CD4-positive, alpha-beta T cell treated with Interferon alpha-2 for 1 hour (primary cell): Measurements from ENCODE around the gene MYO7B.

Source experiments
- DNase-seq, 2 donors: peaks; one replicate each; pipeline ENCODE4 v3.0.0-alpha.2; 2020 to 2022

MYO7B gene

DNA sequence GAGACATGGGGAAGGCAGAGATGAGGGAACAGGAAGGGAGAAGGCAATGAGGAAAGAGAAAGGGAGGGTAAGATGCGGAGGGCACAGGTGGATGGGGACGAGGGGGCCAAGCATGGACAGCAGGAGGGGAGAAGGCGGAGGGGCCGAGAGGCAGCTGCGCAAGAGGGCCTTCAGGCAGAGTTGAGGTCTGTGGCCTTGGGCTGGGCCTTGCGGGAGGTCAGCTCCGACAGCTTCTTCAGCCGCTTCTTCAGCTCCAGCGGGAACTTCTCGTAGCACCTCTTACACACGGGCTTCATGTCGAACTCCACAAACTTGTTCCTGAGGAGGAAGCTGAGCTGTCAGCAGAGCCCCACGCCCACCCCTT is 103.6 kb downstream of the MYO7B start:
- no peak for DNase-seq

DNA sequence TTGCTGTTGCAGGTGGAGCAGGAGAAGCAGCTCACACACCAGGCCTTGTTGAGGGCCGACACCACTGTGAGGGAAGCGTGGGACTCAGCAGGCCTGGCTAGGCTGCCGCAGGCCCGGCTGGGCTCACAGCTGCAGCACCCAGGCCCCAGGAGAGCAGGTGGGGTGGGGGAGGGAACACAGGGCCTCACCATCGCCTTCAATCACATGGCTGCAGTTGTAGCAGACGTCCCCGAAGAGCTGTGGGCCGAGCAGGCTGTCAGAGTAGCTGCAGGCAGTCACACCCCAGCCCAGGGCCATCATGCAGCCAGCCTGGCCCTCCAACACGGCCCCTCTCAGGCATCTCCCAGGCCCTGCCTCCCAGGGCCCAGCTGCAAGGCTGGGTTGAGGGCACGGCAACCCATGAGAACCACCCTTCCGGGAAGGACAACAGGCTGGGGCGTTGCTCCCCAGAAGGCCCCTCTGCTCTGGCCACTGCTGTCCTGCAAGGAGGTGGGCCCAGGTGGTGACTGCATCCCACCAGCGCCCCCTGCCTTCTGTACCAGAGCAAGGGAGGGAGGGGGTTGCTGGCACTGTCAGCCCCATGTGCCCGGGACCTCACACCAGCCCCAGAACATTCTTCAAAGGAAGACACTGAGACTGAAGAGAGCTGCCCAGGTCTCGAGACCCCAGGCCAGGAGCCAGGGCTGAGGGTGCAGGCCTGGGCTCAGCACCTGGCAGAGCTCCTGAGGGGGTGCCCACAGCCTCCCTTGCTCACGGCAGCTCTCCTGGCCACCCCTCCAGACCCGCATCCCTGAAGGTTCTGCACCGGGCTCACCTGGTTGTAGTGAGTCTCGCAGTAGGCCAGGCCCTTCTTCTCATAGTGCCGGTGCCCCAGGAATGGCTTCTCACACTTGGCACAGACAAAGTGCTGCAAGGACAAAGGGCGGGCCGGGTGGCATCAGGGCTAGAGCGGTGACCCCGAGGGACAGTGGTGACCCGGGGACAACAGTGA is 104.9 kb downstream of the MYO7B start:
- peak; percentile 24 to 40 for DNase-seq

DNA sequence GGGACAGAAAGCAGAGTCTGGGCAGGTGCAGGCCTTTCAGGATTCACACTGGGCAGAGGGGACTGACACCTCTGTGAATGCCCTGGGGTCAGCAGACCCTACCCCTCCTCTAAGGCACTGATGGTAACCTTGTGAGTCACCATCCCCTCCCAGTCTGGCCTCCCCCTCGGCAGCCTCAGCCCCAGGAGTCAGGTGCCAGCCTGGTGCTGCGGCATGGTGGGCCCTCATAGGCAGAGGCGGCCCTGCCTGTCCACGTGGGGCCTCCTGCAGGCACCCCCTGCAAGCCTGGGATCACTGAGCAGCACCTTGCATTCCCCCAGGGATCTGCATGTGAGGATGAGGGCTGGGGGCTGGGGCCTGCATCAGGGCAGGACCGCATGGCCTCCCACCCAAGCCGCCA is 105.7 kb downstream of the MYO7B start:
- no peak for DNase-seq

DNA sequence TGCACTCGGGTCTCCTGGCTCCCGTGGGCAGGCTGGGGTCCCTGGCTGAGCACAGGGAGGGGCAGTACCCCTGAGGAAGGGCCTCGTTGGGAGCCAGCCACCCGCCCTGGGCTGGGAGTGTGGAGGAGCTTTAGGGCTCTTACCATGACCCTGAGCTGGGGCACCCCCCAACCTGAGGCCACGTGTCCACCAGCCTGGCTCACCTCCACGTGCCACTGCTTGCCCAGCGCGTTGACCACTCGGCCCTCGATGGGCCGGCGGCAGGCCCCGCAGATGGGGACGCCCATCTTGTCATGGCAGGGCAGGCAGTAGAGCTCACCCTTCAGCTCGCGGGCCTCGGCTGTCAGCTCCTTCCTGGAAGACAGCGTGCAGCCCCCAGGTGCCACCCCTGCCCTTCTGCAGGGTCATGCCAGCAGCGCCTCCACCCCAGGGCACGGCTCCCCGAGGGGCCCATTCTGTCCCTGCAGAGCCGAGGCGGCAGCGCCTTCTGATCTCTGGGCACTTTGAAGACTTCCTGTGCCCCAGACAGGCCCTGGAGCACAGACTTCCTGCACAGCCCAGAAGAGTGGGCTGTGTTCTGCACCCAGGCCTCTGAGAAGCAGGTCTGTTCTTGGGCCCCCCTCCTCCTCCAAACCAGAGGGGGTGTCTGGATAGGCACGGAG is 106.5 kb downstream of the MYO7B start:
- peak; percentile 39 to 49 for DNase-seq

DNA sequence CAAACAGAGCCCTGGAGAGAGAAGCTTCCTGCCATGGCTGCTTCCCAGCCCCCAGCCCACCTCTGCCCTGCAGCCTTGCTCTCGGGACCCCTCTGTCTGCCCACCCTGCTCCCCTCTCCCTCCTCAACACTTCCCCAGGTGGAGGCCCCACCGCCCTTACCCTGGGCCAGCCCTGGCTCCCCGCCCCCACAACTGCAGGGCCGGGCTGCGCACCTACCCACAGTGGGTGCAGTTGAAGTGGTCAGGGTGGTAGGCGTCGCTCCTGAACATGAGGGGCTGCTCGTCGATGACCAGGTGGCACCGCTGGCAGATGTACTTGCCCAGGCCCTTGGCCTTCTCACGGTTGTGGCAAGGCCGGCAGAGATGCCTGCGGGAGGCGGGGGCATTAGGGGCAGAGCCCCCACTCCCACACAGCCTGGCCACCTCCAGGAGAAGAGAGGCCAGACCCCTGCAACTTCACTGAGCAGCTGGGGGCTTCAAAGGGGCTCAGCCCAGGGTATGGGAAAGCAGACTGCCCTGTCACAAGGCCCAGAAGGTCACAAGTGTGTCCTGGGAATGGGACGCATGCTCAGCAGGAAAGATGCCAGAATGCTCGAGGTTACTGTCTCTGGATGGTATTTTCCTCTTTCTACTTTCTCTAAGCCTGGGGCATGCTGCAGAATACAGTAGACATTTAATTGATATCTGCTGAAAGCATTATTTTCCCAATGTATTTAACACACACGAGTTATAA is 107.4 kb downstream of the MYO7B start:
- no peak for DNase-seq

DNA sequence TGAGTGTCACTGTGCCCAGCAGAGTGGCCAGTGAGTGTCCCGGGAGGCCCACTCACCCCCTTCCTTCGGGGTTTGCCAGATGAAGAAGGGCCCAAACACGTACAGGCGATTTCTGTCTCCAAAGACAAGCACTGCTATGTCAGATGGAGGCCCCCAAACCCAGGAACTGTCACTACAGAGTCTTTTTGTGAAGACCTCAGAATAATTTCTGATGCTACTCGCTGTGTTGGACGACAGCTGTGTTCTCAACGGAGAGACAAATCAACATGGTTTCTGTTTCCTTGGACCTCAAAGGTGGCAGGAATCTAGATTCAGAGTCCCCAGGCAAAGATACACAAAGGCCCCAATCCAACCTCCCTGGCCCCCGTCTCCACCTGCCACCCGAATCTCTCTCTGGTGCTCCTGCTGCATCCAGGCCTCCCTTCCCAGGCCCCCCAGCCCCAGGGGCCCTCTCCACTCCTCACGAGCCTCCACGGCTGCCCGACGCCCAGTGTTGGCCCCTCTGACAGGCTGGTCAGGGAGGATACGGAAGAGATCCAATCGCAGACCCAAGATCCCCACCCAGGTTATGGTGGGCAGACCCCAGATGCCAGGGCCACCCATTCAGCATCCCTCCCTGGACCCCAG is 108.1 kb downstream of the MYO7B start:
- DNase-seq = no peak

DNA sequence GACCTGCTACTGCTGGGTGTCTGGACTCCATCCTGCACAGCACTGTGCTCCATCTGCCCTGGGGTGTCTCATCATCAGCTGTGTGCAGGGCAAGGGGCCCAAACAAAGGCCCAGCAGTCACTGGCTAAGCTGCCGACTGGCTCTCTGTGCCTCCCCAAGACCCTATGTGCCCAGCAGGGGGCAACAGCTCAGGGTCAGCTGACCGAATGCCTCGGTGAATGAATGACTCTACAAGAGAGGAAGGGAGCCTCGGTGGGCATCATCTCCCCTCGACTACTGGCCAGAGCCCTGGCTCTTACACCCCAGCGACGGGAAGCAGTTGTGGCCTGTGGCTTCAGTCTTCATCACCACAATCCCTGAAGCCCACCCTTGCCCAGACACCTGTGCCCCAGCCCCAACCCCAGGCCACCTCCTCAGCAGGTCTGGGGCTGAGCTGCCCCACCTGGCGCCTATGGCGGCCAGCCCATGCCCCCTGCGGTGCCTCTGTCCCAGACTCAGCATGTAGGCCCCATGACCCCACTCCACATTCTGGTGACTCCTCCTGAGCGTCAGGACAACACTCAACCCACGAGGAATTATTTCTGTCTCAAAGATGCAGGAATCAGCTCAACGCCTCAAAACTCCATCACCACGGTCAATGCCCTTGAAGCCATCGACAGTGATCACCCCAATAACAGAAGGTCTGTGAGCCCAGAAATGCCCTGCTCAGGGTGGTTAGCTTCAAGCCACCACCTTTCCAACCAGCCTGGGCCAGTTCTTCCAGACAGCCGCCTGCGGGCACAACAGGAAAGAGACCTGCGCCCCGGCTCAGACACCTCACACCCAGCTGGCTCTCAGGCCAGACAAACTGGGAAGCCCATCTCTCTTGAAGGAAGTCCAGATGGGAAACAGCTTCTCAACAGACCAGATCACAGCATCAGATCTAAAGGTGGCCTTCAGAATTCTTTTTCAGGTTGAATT is 108.9 kb downstream of the MYO7B start:
- no peak for DNase-seq

DNA sequence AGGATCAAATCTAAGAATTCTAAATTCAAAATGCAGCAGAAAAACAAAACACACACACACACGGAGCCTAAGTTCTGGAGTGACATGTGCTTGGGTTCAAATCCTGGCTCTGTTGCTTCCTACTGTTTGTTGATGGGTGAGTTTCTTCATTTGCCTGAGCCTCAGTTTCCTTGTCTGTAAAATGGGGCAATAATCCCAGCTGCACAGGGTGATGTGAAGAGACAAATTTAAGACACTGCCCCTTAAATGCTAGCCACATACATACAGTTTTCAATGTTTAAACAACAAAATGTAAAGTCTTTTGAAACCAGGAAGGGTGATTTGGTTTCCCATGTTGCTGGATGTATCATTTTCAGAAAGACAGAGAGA is 109.5 kb downstream of the MYO7B start:
- no peak for DNase-seq

DNA sequence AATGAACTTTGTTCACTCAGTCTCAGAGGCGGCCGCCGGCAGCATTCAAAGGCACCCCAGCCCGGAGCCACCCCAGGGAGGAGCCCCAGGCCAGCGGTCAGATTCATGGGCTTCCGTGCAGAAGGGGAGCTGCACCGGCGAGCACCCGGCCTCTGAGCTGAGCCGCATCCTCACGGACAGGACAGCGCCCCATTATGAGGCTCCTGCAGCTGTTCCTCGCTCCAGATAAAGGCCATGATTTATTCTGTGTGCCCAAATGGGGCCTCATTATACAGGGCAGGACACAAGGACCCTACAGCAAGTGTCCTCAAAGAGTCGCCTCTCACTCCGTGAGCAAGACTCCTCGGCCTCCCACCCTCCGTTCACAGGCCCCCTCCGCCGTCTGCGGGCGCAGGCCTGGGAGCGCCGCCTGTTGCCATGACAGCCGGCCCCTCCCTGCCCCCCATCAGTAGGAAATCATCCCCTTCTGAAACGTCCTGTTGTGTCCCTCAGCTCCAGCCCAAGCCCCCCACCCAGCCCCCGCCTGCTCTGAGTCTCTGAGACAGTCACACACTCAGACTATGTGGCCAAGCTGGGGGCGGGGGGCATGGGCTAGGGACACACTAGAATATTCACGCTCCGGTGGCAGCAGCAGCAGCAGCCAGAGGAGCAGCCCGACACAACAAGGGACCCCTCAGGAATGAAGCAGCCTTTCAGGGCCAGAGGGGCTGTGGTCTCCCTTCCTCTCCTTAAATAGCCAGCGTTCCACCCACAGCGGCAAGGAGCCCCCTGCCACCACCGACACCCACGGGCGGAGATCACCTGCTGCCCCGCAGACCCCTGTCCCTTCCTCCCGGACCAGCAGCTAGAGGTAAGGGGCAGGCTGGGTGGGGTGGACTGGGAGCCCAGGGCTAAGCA is 110.2 kb downstream of the MYO7B start, which contains the start of gene GPR17:
TSS of gene GPR17 (plus strand) at position 759 of the 897 bp plus-strand sequence. CDS start 4,583 bp downstream, outside the sequence.
- DNase-seq = no peak

DNA sequence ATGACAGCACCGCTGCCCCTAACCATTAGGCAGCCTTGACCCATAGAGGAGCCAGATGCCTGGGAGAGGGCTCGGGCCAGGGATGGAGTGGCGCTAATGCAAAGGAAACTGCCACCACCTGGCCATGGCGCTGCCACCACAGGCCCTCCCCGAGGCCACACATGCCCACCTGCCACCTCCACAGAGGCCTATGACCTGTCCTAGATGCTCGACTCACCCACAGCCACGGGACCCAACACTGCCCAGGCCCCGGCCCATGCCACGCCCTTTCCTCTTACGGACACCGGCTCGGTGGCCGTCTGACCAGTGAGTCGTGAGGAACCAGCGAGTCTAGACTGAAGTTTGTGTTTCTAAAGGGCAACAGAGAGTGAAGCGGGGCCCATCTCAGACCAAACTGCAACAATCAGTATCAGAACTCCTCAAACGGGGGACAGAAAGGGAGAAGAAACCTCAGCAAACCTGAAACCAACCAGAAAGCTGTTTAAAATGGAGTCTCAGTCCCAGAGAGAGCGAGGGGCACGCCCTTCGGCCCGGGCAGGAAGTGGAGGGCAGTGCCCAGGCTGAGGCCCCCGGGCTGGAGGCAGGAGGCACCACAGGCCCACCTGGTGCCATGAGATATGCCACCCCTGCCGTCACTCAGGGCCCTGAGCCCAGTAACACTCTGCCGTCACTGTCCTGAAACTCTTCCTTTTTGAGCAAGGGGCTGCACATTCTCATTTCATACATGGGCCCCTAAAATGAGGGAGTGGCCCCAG is 111.2 kb downstream of the MYO7B start:
- DNase-seq = no peak

DNA sequence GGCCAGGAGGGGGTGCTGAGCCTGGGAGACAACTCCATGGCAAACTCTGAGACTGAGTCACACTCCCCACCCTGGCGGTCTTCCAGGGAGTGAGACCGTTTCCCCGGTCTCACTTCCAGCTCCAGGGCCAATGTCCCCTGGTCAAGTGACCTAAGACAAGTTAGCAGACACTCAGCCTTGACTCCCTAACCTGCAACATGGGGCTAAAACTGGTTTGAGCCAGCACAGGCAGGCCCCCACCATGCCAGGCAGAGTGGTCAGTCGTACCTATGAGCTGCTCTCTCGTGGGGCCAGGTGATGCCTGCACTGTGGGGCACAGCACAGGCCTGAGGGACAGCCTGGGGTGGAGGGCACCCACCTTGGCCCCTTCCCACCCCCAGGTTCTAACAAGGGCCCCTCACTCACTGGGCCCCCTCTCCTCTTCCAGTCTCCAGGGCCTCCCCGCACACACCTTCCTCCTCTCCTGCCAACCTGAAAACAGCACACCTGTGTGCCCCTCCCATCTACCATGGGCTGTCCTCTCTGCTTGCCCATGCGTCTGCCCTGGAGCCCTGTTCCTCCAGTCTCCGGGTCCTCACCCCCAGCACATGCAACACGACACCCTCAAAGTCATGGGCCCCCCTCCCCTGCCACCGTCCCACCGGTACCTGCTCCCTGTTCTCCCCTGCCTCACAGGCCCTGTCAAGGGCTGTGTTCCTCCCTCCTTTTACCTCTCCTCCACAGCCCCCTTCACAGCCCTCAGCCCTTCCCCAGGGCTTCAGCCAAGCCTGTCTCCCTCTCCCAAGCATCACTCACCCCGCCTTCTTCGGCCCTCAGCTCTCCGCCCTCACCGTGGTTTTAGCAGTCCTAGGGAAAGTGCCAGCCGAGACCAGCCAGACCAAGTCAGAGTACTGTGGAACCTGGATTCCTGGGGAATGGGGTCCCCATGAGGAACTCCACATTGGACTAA is 112.0 kb downstream of the MYO7B start:
- DNase-seq = no peak

DNA sequence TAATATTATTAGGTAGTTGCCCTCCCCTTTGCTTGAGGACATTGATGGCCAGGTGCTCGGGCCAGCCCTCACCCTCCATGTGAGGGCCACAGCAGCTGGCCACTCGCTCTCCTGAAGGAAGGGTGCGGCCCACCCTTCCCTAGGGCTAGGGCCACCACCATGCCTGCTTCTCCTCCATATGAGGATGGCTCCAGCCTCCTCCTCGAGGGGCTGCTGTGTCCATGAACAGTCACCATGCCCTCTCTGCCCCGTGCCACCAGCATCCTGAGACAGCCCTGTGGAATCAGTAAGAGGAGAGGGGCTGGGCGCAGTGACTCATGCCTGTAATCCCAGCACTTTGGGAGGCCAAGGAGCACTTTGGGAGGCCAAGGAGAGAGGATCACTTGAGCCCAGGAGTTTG is 112.8 kb downstream of the MYO7B start:
- DNase-seq = no peak

DNA sequence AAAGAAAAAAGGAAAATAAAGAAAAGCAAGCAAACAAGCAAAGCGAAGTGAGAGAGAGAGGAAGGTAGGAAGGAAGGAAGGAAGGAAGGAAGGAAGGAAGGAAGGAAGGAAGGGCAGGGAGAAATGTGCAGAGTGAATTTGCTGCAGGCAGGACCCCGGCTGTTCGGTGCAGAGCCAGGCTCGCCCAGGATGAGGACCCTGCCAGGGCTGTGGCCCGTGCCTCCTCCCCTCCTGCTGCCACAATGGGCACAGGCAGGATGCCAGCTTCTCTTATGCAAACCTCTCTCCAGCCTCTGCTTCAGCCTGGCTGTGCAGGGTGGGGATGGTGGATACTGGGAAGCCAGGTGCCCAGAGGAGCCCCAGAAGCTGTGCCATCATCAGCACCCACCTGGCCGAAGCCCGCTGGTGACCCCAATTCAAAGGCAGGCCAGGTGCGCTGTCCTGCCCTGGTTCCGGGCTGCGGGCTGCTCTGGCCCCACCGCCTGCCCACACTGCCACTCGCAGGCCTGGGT is 113.7 kb downstream of the MYO7B start:
- DNase-seq = no peak

DNA sequence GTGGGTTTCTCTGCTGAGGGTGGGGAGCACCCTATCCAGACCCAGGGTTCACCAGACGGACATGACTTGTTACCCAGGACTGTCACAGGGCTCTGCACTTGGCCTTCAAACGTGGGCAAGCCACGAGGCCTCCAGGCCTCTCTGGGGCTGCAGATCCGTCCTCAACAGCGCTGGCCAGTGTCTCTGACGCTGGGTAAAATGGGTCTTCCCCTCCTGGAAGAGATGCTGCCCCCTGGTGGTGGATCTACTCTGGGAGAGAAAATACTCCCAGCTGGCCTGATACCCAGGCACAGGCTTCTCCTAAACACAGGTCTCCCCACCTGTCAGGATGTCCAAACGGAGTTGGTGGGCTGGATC is 114.2 kb downstream of the MYO7B start:
- peak; percentile 76 to 82 for DNase-seq

DNA sequence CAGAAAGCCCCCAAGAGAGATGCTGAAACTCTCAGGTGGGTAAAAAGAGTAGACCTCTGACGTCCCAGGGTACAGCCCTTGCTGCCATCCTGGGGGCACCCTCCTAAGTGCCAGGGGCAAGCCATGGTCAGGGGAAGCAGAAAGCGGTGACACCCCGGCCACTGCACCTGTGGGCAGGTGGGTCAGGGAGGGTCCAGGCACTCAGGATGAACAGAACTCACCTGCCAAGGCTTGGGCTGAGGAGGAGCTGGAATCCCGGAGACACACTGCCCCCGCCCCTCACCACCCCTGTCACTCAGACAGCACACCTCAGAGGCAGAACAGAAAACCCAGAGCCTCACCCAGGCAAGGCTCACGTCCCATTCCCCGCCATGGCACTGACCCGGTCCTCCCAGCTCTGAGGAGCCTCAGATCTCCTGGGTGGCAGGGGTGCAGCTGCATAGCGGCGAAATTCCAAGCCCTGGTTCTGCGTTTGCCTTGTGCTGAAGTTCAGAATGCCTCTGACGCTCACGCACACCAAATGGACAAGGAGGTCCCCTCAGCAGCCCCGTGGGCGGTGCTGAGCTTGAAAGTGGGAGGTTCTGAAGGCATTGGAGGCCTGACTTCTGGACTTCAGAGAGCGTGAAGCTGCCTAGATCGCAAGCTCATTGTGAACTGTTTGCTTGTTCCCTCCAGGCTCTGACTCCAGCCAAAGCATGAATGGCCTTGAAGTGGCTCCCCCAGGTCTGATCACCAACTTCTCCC is 114.7 kb downstream of the MYO7B start:
- DNase-seq = no peak

DNA sequence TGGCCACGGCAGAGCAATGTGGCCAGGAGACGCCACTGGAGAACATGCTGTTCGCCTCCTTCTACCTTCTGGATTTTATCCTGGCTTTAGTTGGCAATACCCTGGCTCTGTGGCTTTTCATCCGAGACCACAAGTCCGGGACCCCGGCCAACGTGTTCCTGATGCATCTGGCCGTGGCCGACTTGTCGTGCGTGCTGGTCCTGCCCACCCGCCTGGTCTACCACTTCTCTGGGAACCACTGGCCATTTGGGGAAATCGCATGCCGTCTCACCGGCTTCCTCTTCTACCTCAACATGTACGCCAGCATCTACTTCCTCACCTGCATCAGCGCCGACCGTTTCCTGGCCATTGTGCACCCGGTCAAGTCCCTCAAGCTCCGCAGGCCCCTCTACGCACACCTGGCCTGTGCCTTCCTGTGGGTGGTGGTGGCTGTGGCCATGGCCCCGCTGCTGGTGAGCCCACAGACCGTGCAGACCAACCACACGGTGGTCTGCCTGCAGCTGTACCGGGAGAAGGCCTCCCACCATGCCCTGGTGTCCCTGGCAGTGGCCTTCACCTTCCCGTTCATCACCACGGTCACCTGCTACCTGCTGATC is 115.4 kb downstream of the MYO7B start:
- DNase-seq = no peak

DNA sequence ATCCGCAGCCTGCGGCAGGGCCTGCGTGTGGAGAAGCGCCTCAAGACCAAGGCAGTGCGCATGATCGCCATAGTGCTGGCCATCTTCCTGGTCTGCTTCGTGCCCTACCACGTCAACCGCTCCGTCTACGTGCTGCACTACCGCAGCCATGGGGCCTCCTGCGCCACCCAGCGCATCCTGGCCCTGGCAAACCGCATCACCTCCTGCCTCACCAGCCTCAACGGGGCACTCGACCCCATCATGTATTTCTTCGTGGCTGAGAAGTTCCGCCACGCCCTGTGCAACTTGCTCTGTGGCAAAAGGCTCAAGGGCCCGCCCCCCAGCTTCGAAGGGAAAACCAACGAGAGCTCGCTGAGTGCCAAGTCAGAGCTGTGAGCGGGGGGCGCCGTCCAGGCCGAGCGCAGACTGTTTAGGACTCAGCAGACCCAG is 115.9 kb downstream of the MYO7B start:
- DNase-seq = no peak
